Measurements from ENCODE around the gene PPTC7.
"Not testable (repeated sequence)": the region's sequence is repeated elsewhere in the genome, so short reads cannot be mapped to it uniquely, and the experiment has no call there.

Gene PPTC7

GRCh38 chr12:110599334-110599733 lies 16.2 kb upstream of the PPTC7 start:
- Histone ChIP-seq H3K79me2 (ENCODE audit: low read length) (no peaks in the 10 kb centered on the region), H3K27me3 (ENCODE audit: low read depth, low read length) (no peaks in the 10 kb centered on the region), H4K20me1 (ENCODE audit: insufficient read depth, low read length) (no peaks in the 10 kb centered on the region), H3K27ac (ENCODE audit: low read length) (peak overlapping the region; percentile 5), H2AFZ (ENCODE audit: low read depth, low read length) (peak overlapping the region; percentile 5; the same call in 1 of the 2 replicates), H3K4me2 (ENCODE audit: low read length) (peak overlapping the region; percentile 37), H3K4me3 (ENCODE audit: low read length) (no peak overlapping the region), H3K36me3 (replicated peaks; ENCODE audit: low read depth, low read length) (no peaks in the 10 kb centered on the region), H3K9me3 (ENCODE audit: insufficient read depth, low read length) (no peaks in the 10 kb centered on the region), H3K4me1 (ENCODE audit: low read length) (peaks cover 25% of the 10 kb centered on the region), H3K9ac (ENCODE audit: low read length) (no peak overlapping the region)
- TF ChIP-seq EZH2phosphoT487 (IDR thresholded peaks at IDR 0.05; ENCODE audit: low read depth) (no peak), CTCF (IDR thresholded peaks at IDR 0.05; ENCODE audit: low read depth, low read length) (no peak)

GRCh38 chr12:110597885-110598284 lies 14.8 kb upstream of the PPTC7 start:
- Histone ChIP-seq H2AFZ (ENCODE audit: low read depth, low read length) (no peak overlapping the region), H3K4me1 (ENCODE audit: low read length) (peaks cover 20% of the 10 kb centered on the region), H3K27ac (ENCODE audit: low read length) (no peak overlapping the region), H3K36me3 (replicated peaks; ENCODE audit: low read depth, low read length) (no peaks in the 10 kb centered on the region), H3K79me2 (ENCODE audit: low read length) (no peaks in the 10 kb centered on the region), H3K9me3 (ENCODE audit: insufficient read depth, low read length) (no peaks in the 10 kb centered on the region), H3K4me2 (ENCODE audit: low read length) (no peak overlapping the region), H3K9ac (ENCODE audit: low read length) (no peak overlapping the region), H4K20me1 (ENCODE audit: insufficient read depth, low read length) (no peaks in the 10 kb centered on the region), H3K4me3 (ENCODE audit: low read length) (no peak overlapping the region), H3K27me3 (ENCODE audit: low read depth, low read length) (no peaks in the 10 kb centered on the region)
- no peak for TF ChIP-seq CTCF (IDR thresholded peaks at IDR 0.05; ENCODE audit: low read depth, low read length)
- no peak for TF ChIP-seq EZH2phosphoT487 (IDR thresholded peaks at IDR 0.05; ENCODE audit: low read depth)

- H3K9me3 ChIP-seq (ENCODE audit: insufficient read depth, low read length); H3K9ac ChIP-seq (ENCODE audit: low read length); H3K27me3 ChIP-seq (ENCODE audit: low read depth, low read length); H2AFZ ChIP-seq (ENCODE audit: low read depth, low read length); H3K27ac ChIP-seq (ENCODE audit: low read length); H3K79me2 ChIP-seq (ENCODE audit: low read length); H3K4me3 ChIP-seq (ENCODE audit: low read length); H4K20me1 ChIP-seq (ENCODE audit: insufficient read depth, low read length); H3K36me3 ChIP-seq (replicated peaks; ENCODE audit: low read depth, low read length); H3K4me2 ChIP-seq (ENCODE audit: low read length): not testable (repeated sequence)
- peaks cover 21% of the 10 kb centered on the region for H3K4me1 ChIP-seq (ENCODE audit: low read length)
Measured at GRCh38 chr12:110592919-110593318, 9.8 kb upstream of the PPTC7 start.

GRCh38 chr12:110592078-110592477 lies 9.0 kb upstream of the PPTC7 start:
- no peaks in the 10 kb centered on the region for H3K79me2 ChIP-seq (ENCODE audit: low read length)
- no peaks in the 10 kb centered on the region for H3K27me3 ChIP-seq (ENCODE audit: low read depth, low read length)
- H3K36me3 ChIP-seq (replicated peaks; ENCODE audit: low read depth, low read length), result no peaks in the 10 kb centered on the region
- no peaks in the 10 kb centered on the region for H3K9me3 ChIP-seq (ENCODE audit: insufficient read depth, low read length)
- no peak overlapping the region for H2AFZ ChIP-seq (ENCODE audit: low read depth, low read length)
- H3K4me2 ChIP-seq (ENCODE audit: low read length), result no peak overlapping the region
- no peaks in the 10 kb centered on the region for H4K20me1 ChIP-seq (ENCODE audit: insufficient read depth, low read length)
- H3K27ac ChIP-seq (ENCODE audit: low read length), result peak overlapping the region; percentile 70; the same call in 1 of the 2 replicates
- H3K4me1 ChIP-seq (ENCODE audit: low read length), result peaks cover 21% of the 10 kb centered on the region
- TF ChIP-seq CTCF (IDR thresholded peaks at IDR 0.05; ENCODE audit: low read depth, low read length) (no peak), EZH2phosphoT487 (IDR thresholded peaks at IDR 0.05; ENCODE audit: low read depth) (no peak)
- H3K4me3 ChIP-seq (ENCODE audit: low read length), result no peak overlapping the region
- no peak overlapping the region for H3K9ac ChIP-seq (ENCODE audit: low read length)
